ENCODE results near the gene ITM2B. TPM values are rescaled to one million over a fixed set of nuclear protein-coding genes. Genes with fewer than 3 reads are reported as not detected.

The ITM2B gene
- total RNA-seq, 4 donors from 2014 or later, result 107 to 209 (median 168) TPM

DNA sequence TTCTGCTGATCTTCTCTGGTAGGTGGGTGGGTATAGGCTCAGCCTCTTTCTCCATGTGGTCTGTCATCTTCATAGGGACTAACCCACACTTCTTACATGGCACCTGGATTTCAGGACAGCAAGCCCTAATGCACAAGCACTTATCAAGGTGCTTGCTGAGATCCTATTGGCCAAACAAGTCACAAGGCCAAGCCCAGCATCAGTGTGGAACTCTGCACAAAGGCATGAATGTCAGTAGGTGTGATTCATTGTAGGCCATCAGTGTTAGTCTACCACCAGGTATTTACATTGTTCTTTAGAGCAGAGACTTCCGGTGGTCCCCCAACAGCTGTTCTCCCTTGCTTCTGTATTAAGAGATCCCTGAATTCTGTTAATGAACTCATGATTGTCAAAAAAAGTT, 62.3 kb downstream of the ITM2B start:
- intact Hi-C loops (cut with DNase I; ENCODE audit: low total_unique reads) (no loop called here), in situ Hi-C loops (cut with MboI; ENCODE audit: low sequenced_read_pairs in 4 of 4) (no loop called here)
- ATAC-seq (no peak), DNase-seq (no peak)
- no peaks in the 10 kb centered on the region for H3K9me3 ChIP-seq
- H3K4me1 ChIP-seq, result no peaks in the 10 kb centered on the region
- H3K4me3 ChIP-seq, result no peak overlapping the region
- TF ChIP-seq, protein P1, sequence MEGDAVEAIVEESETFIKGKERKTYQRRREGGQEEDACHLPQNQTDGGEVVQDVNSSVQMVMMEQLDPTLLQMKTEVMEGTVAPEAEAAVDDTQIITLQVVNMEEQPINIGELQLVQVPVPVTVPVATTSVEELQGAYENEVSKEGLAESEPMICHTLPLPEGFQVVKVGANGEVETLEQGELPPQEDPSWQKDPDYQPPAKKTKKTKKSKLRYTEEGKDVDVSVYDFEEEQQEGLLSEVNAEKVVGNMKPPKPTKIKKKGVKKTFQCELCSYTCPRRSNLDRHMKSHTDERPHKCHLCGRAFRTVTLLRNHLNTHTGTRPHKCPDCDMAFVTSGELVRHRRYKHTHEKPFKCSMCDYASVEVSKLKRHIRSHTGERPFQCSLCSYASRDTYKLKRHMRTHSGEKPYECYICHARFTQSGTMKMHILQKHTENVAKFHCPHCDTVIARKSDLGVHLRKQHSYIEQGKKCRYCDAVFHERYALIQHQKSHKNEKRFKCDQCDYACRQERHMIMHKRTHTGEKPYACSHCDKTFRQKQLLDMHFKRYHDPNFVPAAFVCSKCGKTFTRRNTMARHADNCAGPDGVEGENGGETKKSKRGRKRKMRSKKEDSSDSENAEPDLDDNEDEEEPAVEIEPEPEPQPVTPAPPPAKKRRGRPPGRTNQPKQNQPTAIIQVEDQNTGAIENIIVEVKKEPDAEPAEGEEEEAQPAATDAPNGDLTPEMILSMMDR (IDR thresholded peaks at IDR 0.05 in 4 of 5, conservative IDR thresholded peaks at IDR 0.05 in 1 of 5), result no peak
- TF ChIP-seq POLR2A (IDR thresholded peaks at IDR 0.05), result no peak
- H3K36me3 ChIP-seq, result no peaks in the 10 kb centered on the region
- no peak overlapping the region for H3K27ac ChIP-seq
- H3K27me3 ChIP-seq, result no peaks in the 10 kb centered on the region

GRCh38 chr13:48296528-48296927, 63.5 kb downstream of the ITM2B start:
- ATAC-seq, result no peak
- intact Hi-C loops (cut with DNase I; ENCODE audit: low total_unique reads), result no loop called here

GRCh38 chr13:48297131-48297786, 64.3 kb downstream of the ITM2B start:
- TF ChIP-seq POLR2A (IDR thresholded peaks at IDR 0.05), result no peak
- TF ChIP-seq, protein P1 (IDR thresholded peaks at IDR 0.05 in 4 of 5, conservative IDR thresholded peaks at IDR 0.05 in 1 of 5), result no peak
- DNase-seq (no peak), ATAC-seq (no peak)
- intact Hi-C loops (cut with DNase I; ENCODE audit: low total_unique reads) (no loop called here), in situ Hi-C loops (cut with MboI; ENCODE audit: low sequenced_read_pairs in 4 of 4) (no loop called here)
- no peaks in the 10 kb centered on the region for H3K9me3 ChIP-seq
- peaks cover 0 to under 1% of the 10 kb centered on the region in 2 donors for H3K4me1 ChIP-seq
- H3K27me3 ChIP-seq, result no peaks in the 10 kb centered on the region
- H3K4me3 ChIP-seq, result no peak overlapping the region
- no peaks in the 10 kb centered on the region for H3K36me3 ChIP-seq
- H3K27ac ChIP-seq, result no peak overlapping the region

More at GRCh38 chr13:48296528-48296927, 63.5 kb downstream of the ITM2B start:
- no peaks in the 10 kb centered on the region for H3K9me3 ChIP-seq
- no peak overlapping the region for H3K4me3 ChIP-seq
- H3K27ac ChIP-seq, result no peak overlapping the region
- TF ChIP-seq POLR2A (IDR thresholded peaks at IDR 0.05), result no peak
- TF ChIP-seq, protein P1 (IDR thresholded peaks at IDR 0.05 in 4 of 5, conservative IDR thresholded peaks at IDR 0.05 in 1 of 5), result no peak
- H3K36me3 ChIP-seq, result no peaks in the 10 kb centered on the region
- H3K27me3 ChIP-seq, result no peaks in the 10 kb centered on the region
- DNase-seq, result no peak
- in situ Hi-C loops (cut with MboI; ENCODE audit: low sequenced_read_pairs in 4 of 4), result no loop called here
- no peaks in the 10 kb centered on the region for H3K4me1 ChIP-seq

GRCh38 chr13:48299591-48299990, 66.6 kb downstream of the ITM2B start:
- no peak overlapping the region for H3K4me3 ChIP-seq
- H3K36me3 ChIP-seq, result no peaks in the 10 kb centered on the region
- H3K27ac ChIP-seq, result no peak overlapping the region
- H3K27me3 ChIP-seq, result no peaks in the 10 kb centered on the region
- intact Hi-C loops (cut with DNase I; ENCODE audit: low total_unique reads), result no loop called here
- in situ Hi-C loops (cut with MboI; ENCODE audit: low sequenced_read_pairs in 4 of 4), result no loop called here
- H3K9me3 ChIP-seq, result no peaks in the 10 kb centered on the region
- peaks cover 0 to 6% of the 10 kb centered on the region in 2 donors for H3K4me1 ChIP-seq
- TF ChIP-seq, protein P1 (IDR thresholded peaks at IDR 0.05 in 4 of 5, conservative IDR thresholded peaks at IDR 0.05 in 1 of 5), result no peak
- TF ChIP-seq POLR2A (IDR thresholded peaks at IDR 0.05), result no peak
- ATAC-seq, result no peak
- DNase-seq, result no peak
